ENCODE results near the gene JAM2.
A peak's percentile ranks its signal among the peaks of the same experiment; 100 is the strongest.

The JAM2 gene

GRCh38 chr21:25717491-25718147, 78.6 kb downstream of the JAM2 start:
- DNase-seq (ENCODE audit: low read depth): no peak

DNA sequence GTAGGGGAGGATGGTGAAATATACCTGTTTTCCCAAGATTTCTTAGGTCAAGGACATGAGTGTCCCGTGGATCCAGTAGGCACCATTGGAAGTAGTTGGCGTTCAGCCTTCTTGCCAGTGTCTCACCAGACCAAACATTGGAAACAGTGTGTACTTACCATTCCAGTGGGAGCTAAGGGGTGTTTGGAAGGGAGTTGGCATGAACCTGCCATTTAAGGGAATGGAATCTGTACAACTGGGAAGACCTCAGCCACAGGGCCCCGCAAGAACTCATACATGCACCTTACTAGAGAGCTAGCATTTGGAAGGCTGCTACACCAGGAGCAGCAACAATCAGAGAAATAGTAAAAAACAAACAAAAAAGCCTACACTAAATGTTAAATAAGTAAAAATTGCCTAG, 82.9 kb downstream of the JAM2 start:
- no peak for DNase-seq (ENCODE audit: low read depth)

GRCh38 chr21:25722631-25723030, 83.6 kb downstream of the JAM2 start:
- no peak for DNase-seq (ENCODE audit: low read depth)

- no peak for DNase-seq (ENCODE audit: low read depth)
These were observed 93.2 kb downstream of the JAM2 start for GRCh38 chr21:25732091-25732760.

- DNase-seq (ENCODE audit: low read depth): peak; percentile 21
These were observed 95.0 kb downstream of the JAM2 start for GRCh38 chr21:25733859-25734653.

GRCh38 chr21:25734654-25734903, 95.5 kb downstream of the JAM2 start:
- DNase-seq (ENCODE audit: low read depth): no peak

- DNase-seq (ENCODE audit: low read depth): peak; percentile 95
These were observed 96.0 kb downstream of the JAM2 start, which contains the start of the genes ATP5PF and GABPA for GRCh38 chr21:25734904-25735645. TSS of gene ATP5PF (minus strand) at chr21:25734904. CDS start at chr21:25729794, 5,110 bp downstream. TSS of gene GABPA (plus strand) at chr21:25734972. CDS start at chr21:25741599, 6,627 bp downstream.

- peak; percentile 29 for DNase-seq (ENCODE audit: low read depth)
These were observed 96.9 kb downstream of the JAM2 start for GRCh38 chr21:25735646-25736597.

DNA sequence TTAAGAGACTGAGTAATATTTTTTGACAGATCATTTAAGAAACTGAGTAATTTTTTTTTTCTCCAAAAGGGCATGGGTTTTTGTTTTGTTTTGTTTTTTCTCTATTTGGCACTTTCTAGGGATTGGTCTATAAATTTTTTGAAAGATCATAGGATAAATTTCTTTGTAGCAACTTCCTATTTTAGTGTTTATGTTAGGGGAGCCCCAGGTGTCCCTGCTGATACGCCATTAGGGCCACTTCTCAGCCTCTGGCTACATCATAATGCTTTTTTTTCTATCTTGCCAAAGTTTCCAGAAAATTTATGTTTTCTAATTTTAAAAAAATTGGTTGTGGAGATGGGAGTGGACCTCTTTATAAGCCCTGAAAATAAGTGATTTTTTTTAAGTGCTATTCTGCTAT, 98.4 kb downstream of the JAM2 start:
- DNase-seq (ENCODE audit: low read depth): no peak

DNA sequence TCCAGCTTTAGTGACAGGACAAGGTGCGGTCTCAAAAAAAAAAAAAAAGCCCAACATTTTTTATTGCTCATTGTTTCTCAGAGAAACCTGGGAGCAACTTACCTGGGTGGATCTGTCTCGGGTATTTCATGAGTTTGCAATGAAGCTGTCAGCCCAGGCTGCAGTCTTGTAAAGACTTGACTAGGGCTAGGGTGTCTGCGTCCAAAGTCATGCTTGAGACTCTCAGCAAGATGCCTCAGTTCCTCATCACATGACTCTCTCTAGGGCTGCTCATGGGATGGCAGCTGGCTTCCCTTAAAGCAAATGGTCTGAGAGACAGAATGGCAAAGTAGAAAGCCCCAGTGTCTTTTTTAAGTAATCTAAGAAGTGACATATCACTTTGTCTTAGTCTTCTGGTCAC, 103.8 kb downstream of the JAM2 start:
- DNase-seq (ENCODE audit: low read depth): no peak

DNA sequence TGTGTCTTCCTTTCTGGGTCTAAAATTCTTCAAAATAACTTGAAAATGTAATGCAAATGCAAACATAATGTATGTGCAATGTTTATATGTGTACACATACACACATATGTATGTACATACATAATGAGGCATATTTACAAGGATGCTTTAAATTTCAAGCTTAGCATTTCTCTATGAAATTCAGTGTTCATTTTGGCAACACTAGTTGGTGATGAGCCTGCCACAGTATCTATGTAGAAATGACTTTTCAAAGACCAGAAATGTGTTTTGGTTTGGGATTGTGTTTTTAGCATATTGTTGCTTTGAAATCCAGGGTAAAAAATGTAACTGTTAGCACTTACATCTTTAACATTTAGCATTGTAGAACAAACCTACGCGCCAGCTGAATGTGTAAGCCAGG, 105.8 kb downstream of the JAM2 start:
- DNase-seq (ENCODE audit: low read depth): no peak

DNA sequence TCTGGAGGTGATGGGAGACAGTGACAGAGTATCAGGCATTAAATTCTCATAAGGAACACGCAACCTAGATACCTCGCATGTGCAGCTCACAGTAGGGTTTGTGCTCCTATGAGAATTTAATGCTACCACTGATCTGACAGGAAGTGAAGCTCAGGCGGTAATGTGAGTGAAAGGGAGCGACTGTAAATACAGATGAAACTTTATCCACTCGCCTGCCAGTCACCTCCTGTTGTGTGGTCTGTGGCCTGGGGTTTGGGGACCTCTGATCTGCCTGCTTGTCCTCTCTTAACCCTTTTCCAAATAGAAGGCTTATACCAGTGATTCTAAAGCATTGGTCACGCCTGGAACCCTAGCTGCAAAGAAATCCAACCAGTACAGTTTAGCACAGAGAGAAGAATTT, 111.0 kb downstream of the JAM2 start:
- no peak for DNase-seq (ENCODE audit: low read depth)

GRCh38 chr21:25752416-25752815, 113.4 kb downstream of the JAM2 start:
- DNase-seq (ENCODE audit: low read depth): no peak

- no peak for DNase-seq (ENCODE audit: low read depth)
These were observed 117.3 kb downstream of the JAM2 start for GRCh38 chr21:25756190-25756932.

DNA sequence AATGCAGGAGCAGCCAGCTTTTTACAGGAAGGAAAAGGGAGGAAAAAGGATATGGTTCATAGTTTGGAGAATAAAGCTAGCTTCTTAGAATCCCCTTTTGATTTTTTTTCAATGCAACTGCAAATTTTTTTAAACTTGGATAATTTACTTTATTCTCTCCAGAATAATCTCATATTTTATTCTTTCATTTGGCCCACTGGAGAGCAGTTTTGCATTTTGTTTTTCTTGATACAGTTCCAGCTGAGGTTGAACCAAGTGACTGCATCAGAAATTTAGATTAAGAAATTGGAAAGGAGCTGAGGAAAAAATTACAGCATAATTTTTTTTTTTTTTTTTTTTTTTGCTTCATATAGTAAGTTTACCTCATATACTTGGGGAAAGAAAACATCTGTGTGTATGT, 118.5 kb downstream of the JAM2 start:
- no peak for DNase-seq (ENCODE audit: low read depth)

GRCh38 chr21:25759573-25759972, 120.5 kb downstream of the JAM2 start:
- DNase-seq (ENCODE audit: low read depth): no peak

DNA sequence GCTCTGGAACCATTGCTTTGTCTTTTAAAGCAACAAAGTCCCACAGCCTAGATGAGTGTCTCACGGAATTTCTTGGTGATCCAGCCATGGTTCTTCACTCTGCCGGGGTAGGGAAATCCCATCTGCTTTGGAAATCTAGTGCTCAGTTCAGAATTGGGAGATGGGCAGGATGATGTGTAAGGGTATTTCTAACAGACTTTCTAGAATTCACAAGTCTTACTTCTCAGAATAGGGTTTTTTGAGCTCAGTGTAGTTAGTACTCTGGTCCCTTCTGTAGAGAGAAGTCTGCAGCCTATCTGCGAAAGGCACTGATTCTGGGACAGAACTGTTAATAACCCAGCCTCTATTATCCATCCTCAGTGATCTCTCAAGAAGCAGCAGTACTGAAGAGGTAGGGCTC, 121.0 kb downstream of the JAM2 start:
- no peak for DNase-seq (ENCODE audit: low read depth)

DNA sequence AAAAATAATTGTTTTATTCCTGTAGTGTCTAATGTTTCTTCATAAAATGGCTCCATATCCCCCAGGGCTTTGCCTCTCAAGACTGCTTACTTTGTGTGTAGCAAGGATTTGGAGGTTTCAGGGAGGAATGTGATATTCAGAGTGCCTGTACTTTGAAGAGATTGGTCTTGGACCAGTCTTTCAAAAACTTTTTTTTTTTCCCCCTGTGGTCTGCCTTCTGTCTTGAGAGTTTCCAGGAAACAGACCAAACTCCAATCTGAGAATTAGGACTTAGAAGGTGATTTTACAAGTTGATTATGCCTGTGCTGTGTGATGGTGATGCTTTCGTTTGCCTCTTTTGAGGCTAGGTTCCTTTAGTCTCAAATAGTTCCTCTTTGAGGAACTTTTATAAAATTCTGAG, 121.6 kb downstream of the JAM2 start:
- DNase-seq (ENCODE audit: low read depth): no peak

- no peak for DNase-seq (ENCODE audit: low read depth)
These were observed 125.0 kb downstream of the JAM2 start for GRCh38 chr21:25764065-25764464.
